ENCODE measurements around the gene IL1RN. TPM values are rescaled to one million over a fixed set of nuclear protein-coding genes. Genes with fewer than 3 reads are reported as not detected.
A peak's percentile ranks its signal among the peaks of the same experiment; 100 is the strongest.

The IL1RN gene
- total RNA-seq, 1 donor from 2014 or later = 0.57 TPM

DNA sequence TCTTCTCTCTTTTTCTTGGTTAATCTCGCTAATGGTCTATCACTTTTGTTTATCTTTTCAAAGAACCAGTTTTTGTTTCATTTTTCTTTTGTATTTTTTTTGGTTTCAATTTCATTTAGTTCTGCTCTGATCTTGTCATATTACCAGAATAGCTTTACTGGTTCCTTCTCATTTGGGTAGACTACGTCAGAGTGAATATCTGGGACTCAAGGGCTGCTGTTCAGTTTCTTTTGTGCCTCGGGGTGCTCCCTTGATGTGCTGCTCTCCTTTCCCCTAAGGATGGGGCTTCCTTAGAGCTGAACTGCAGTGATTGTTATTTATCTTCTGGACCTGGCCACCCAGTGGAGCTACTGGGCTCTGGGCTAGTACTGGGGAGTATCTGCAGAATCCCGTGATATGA is 29.4 kb upstream of the IL1RN start:
- DNase-seq (no peak), ATAC-seq (no peak)
- intact Hi-C loops (cut with micrococcal nuclease) = no loop called here

DNA sequence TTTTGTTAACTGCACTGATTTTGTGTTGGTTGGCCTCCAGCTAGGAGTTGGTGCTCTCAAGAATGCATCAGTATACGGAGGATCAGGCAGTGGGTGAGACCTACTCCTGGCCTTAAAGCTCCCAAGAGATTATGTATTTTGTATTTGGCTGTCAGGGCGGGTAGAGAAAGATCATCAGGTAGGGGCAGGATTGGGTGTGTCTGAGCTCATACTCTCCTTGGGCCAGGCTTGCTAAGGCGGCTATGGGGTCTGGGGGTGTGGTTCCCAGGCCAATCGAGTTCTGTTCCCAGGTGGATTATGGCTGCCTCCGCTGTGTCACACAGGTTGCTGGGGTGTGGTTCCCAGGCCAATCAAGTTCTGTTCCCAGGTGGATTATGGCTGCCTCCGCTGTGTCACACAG is 28.9 kb upstream of the IL1RN start:
- ATAC-seq (no peak), DNase-seq (no peak)
- intact Hi-C loops (cut with micrococcal nuclease) = no loop called here

GRCh38 chr2:113102133-113102532 is 25.3 kb upstream of the IL1RN start:
- DNase-seq = no peak
- intact Hi-C loops (cut with micrococcal nuclease) = no loop called here
- ATAC-seq = no peak

DNA sequence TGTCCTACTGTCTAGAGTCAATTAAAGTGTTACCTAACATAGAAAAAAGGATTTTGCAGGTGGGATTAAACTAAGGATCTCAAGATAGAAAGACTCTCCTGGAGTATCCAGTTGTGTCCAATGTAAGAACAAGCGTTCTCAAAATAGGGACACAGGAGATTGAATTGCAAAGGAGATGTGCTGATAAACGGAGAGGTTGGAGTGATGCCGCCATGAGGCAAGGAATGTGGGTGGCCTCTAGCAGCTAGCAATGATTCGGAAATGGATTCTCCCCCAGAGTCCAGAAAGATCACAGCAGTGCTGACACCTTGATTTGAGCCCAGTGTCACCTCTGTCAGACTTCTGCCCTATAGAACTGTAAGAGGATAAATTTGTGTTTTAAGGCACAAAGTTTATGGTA is 24.1 kb upstream of the IL1RN start:
- intact Hi-C loops (cut with micrococcal nuclease) = no loop called here
- DNase-seq (no peak), ATAC-seq (no peak)

DNA sequence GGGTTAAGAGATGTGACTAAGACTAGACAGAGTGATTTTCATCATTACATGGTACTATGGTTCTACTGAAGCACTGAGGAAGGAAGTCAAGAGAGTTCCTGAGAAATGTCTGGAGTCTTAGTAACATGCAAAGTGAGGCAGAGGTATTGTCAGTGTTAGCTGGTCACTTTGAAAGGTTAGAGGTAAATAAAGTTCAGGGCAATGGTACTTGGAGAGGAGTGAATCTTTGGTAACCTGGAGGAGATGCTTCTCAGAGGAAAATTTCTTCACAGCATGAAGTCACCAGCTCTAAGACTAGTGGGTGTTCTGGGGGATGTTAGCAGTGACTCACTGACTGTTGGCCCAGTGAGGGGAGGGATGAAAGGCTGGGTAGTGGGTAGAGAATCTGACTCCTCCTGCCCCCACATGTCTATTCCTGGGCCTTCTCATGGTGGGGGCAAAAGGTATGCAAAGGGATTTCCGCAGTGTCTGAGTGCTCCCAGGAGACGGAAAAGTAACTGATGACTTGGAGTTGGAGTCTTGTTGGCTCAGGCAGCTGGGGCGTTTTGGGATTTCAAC is 23.3 kb upstream of the IL1RN start:
- no peak for ATAC-seq
- no peak for DNase-seq
- intact Hi-C loops (cut with micrococcal nuclease) = no loop called here

DNA sequence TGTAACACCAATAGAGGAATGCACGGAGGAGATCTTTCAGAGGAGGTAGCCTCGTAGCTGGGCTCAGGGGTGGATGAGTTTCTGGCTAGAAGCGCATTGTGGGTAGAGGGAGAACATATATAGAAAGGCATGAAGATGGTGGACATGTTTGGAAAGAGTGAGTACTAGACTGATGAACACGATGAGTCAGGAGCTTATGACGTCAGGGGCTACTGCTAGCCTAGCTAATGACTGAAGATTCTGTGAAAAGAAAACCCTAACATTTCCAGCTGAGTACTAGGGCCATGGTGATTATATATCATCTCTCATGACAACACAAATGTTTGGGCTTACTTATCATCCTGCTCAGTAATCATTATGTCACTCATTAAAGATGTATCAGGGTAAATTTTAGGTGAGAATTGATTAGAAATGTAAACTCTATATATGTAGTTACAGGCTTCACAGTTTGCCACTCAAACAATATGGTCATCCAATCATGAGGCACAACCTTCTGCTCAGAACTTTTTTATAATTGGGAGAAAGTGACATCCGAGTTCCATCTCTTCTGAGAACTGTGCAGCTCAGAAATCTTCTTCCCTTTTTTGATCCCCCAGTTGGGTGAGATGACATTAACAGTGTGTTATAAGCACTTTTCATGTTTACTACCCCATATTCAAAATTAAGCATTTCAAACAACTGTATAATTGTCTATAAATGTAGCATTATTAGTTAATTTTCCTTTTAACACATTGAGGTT is 22.2 kb upstream of the IL1RN start:
- ATAC-seq (no peak), DNase-seq (no peak)
- intact Hi-C loops (cut with micrococcal nuclease) = no loop called here

DNA sequence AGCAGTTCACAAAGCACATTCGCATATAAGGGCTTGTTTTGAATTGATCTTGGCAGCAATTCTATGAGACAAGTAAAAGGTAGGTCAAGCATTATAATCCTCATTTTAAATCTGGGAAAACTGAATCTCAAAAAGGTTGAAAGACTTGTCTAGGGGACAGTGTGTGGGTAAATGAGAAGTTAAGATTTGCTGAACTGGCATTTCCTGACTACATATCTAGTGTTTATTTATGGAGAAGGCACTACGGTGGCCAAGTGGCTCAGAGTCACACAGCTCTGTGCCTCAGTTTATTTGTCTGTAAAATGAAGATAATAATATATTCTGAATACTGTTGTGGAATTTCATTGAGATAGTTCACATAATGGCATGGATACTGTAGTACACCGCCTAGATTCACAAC is 16.3 kb upstream of the IL1RN start:
- no peak for ATAC-seq
- DNase-seq = no peak
- intact Hi-C loops (cut with micrococcal nuclease) = no loop called here

GRCh38 chr2:113111823-113112287 is 15.5 kb upstream of the IL1RN start:
- intact Hi-C loops (cut with micrococcal nuclease) = no loop called here
- DNase-seq (no peak), ATAC-seq (no peak)

DNA sequence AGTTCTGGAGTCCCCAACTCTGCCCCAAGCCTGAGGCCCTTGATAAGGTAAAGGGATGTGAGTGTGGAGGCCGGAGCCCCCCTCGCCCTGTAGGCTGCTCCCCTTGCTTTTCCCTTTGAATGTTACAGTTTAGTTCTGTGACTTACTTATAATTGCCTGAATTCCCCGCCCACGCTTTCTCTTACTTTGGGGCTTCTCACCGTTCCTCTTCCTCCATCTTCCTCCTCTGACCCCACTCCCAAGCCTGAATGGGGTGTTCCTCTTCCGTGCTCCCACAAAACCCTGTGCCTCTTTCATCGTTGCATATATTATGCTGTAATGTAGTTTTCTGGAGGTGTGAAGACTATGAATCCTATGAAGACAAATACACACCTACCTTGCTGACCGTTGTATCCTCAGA is 15.0 kb upstream of the IL1RN start:
- DNase-seq (no peak), ATAC-seq (no peak)
- intact Hi-C loops (cut with micrococcal nuclease) = no loop called here

GRCh38 chr2:113112871-113113270 is 14.5 kb upstream of the IL1RN start:
- DNase-seq = no peak
- intact Hi-C loops (cut with micrococcal nuclease) = no loop called here
- no peak for ATAC-seq

- intact Hi-C loops (cut with micrococcal nuclease) = no loop called here
- DNase-seq (no peak), ATAC-seq (no peak)
Observed at GRCh38 chr2:113113807-113114206, 13.6 kb upstream of the IL1RN start.

GRCh38 chr2:113114224-113114945 is 13.0 kb upstream of the IL1RN start:
- ATAC-seq = no peak
- DNase-seq = no peak
- intact Hi-C loops (cut with micrococcal nuclease) = no loop called here

DNA sequence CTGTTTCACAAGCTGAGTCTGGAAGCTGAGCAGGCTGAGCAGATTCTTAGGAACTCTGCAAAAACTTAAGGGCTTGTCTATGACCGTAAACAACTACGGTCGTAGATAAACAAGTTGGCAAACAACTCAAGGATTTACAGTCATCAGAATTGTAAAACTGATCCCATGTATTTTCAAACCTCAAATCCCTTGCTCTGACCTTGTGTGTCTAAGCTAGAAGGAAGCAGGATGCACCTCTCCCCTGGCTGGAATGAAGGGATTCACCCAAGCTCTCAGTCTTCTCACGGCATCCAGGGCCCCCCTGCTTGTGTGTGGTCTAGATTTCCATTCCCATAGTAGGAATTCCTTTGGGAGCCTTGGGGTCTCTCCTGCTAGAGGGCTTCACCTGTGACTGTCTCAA is 12.4 kb upstream of the IL1RN start:
- intact Hi-C loops (cut with micrococcal nuclease) = no loop called here
- DNase-seq (no peak), ATAC-seq (no peak)

GRCh38 chr2:113116100-113116958 is 11.1 kb upstream of the IL1RN start:
- intact Hi-C loops (cut with micrococcal nuclease) = no loop called here
- ATAC-seq = no peak
- DNase-seq = no peak

GRCh38 chr2:113117541-113118262 is 9.7 kb upstream of the IL1RN start:
- intact Hi-C loops (cut with micrococcal nuclease) = no loop called here
- DNase-seq (no peak), ATAC-seq (peak; percentile 25)

- DNase-seq (no peak), ATAC-seq (no peak)
- intact Hi-C loops (cut with micrococcal nuclease) = no loop called here
Observed at GRCh38 chr2:113118263-113118657, 9.1 kb upstream of the IL1RN start.

DNA sequence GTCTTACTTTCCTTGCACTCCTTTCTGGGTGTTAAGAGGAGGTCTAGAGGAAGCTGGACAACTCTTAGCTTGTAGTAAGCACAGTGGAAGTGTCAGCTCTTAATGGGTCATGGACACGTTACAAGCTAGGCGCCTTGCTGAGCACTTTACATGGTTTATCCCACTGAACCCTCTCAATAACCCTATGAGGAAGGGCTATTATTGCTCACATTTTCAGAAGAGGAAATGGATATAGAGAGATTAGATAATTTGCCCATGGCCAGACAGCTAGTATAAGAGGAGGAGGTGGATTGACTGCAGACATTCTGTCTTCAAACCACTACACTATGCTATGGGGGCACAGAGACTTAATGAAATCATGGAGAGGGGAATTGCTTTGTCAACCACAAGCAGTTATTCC is 8.3 kb upstream of the IL1RN start:
- intact Hi-C loops (cut with micrococcal nuclease) = no loop called here
- no peak for ATAC-seq

GRCh38 chr2:113120861-113121260 is 6.5 kb upstream of the IL1RN start:
- DNase-seq (no peak), ATAC-seq (no peak)
- intact Hi-C loops (cut with micrococcal nuclease) = no loop called here

More for the DNA sequence above, 8.3 kb upstream of the IL1RN start:
- DNase-seq = no peak

GRCh38 chr2:113122364-113122763 is 5.0 kb upstream of the IL1RN start:
- DNase-seq (no peak), ATAC-seq (no peak)
- intact Hi-C loops (cut with micrococcal nuclease) = no loop called here
